IMR-90 (cell line): ENCODE data around the gene B4GALT7. TPM values are rescaled to one million over a fixed set of nuclear protein-coding genes. Genes with fewer than 3 reads are reported as not detected.

Experiments
- ATAC-seq: fragments of 200-7000 bp; cut with Tn5 transposase; 2 replicates; pipeline ENCODE4 v1.9.1; 2020; ENCODE audit warnings: low read depth, mild to moderate bottlenecking, moderate library complexity
- BruUV-seq: library from RNA; stranded (reverse); fragments of 400-500 nt; replicated peaks from 2 replicates; lab custom pipeline; 2021; lab: Mats Ljungman, UMichigan
- CTCF ChIA-PET: fragments of 300-600 bp; formaldehyde crosslinking; extraction: SDS; loops from one replicate; lab custom pipeline; 2021; ENCODE audit warnings: antibody characterized with exemption; lab: Yijun Ruan, JAX
- POLR2A ChIA-PET: fragments of 300-600 bp; sonication (Branson Sonifier 250); formaldehyde crosslinking; loops from one replicate; lab custom pipeline; 2022; ENCODE audit warnings: antibody characterized with exemption; ENCODE audit not compliant: unreplicated experiment; lab: Charles Lee
- DNase-seq: peaks from one replicate; pipeline ENCODE4 v3.0.0; 2013
- H2AFZ ChIP-seq: replicated peaks from 2 replicates; pipeline ENCODE3; 2013; ENCODE audit warnings: low read length, mild to moderate bottlenecking; ENCODE audit not compliant: poor library complexity
- H2AK5ac ChIP-seq: 2 replicates; pipeline ENCODE4 v1.6.1; 2013; ENCODE audit warnings: low read depth, low read length, inconsistent platforms
- H2AK9ac ChIP-seq: replicated peaks from 2 replicates; pipeline ENCODE3; 2013; ENCODE audit warnings: mild to moderate bottlenecking, low read depth, low read length, moderate library complexity; ENCODE audit not compliant: poor library complexity
- H2BK120ac ChIP-seq: 2 replicates; pipeline ENCODE4 v1.6.1; 2013; ENCODE audit warnings: low read depth, low read length, inconsistent platforms
- H2BK15ac ChIP-seq: 3 replicates; pipeline ENCODE4 v1.6.1; 2013; ENCODE audit warnings: low read depth, low read length, inconsistent platforms
- H2BK20ac ChIP-seq: 2 replicates; pipeline ENCODE4 v1.6.1; 2013; ENCODE audit warnings: low read depth, mild to moderate bottlenecking, inconsistent platforms, low read length, moderate library complexity
- H2BK5ac ChIP-seq: 2 replicates; pipeline ENCODE4 v1.6.1; 2013; ENCODE audit warnings: mild to moderate bottlenecking, low read depth, low read length, inconsistent platforms; ENCODE audit not compliant: poor library complexity, severe bottlenecking
- H3K14ac ChIP-seq: replicated peaks from 2 replicates; pipeline ENCODE4 v1.6.1; 2013; ENCODE audit warnings: low read depth, low read length, inconsistent platforms
- H3K18ac ChIP-seq: 2 replicates; pipeline ENCODE4 v1.6.1; 2013; ENCODE audit warnings: low read depth, low read length, control low read depth
- H3K23ac ChIP-seq: 2 replicates; pipeline ENCODE4 v1.6.1; 2013; ENCODE audit warnings: low read depth, low read length, inconsistent platforms
- H3K27ac ChIP-seq: 2 replicates; pipeline ENCODE4 v1.5.1; 2013; ENCODE audit warnings: mild to moderate bottlenecking, control low read depth, low read length; ENCODE audit not compliant: insufficient read depth
- H3K27me3 ChIP-seq: 2 replicates; pipeline ENCODE4 v1.6.1; 2013; ENCODE audit warnings: low read length; ENCODE audit not compliant: control insufficient read depth, insufficient read depth
- H3K36me3 ChIP-seq: 2 replicates; pipeline ENCODE4 v1.6.1; 2013; ENCODE audit warnings: low read length, mixed read lengths; ENCODE audit not compliant: control insufficient read depth, insufficient read depth
- H3K4ac ChIP-seq: 2 replicates; pipeline ENCODE4 v1.6.1; 2013; ENCODE audit warnings: low read depth, low read length, inconsistent platforms
- H3K4me1 ChIP-seq: 2 replicates; pipeline ENCODE4 v1.6.1; 2013; ENCODE audit warnings: low read length, mixed read lengths; ENCODE audit not compliant: control insufficient read depth, insufficient read depth
- H3K4me2 ChIP-seq: 2 replicates; pipeline ENCODE4 v1.6.1; 2013; ENCODE audit warnings: low read depth, mild to moderate bottlenecking, control low read depth, low read length, moderate library complexity
- H3K4me3 ChIP-seq: 2 replicates; pipeline ENCODE4 v1.5.1; 2013; ENCODE audit warnings: low read depth, mild to moderate bottlenecking, control low read depth, low read length, moderate library complexity; ENCODE audit not compliant: insufficient read depth
- H3K56ac ChIP-seq: 2 replicates; pipeline ENCODE4 v1.6.1; 2013; ENCODE audit warnings: low read length, inconsistent platforms; ENCODE audit not compliant: insufficient read depth; ENCODE audit errors: extremely low read depth
- H3K79me1 ChIP-seq, 2 experiments: 2 replicates each; pipeline ENCODE4 v1.6.1; 2013; ENCODE audit warnings: low read length in 2 of 2, inconsistent platforms in 1 of 2, low read depth in 1 of 2
- H3K9ac ChIP-seq: 2 replicates; pipeline ENCODE4 v1.6.1; 2013; ENCODE audit warnings: low read depth, low read length, control low read depth
- H3K9me1 ChIP-seq: 2 replicates; pipeline ENCODE4 v1.6.1; 2013; ENCODE audit warnings: low read length, inconsistent platforms; ENCODE audit not compliant: insufficient read depth
- H3K9me3 ChIP-seq: 2 replicates; pipeline ENCODE4 v1.6.1; 2013; ENCODE audit warnings: low read length; ENCODE audit not compliant: control insufficient read depth, insufficient read depth
- H4K20me1 ChIP-seq: 2 replicates; pipeline ENCODE4 v1.6.1; 2013; ENCODE audit warnings: low read length, inconsistent platforms; ENCODE audit not compliant: insufficient read depth
- H4K5ac ChIP-seq: 2 replicates; pipeline ENCODE4 v1.6.1; 2013; ENCODE audit warnings: mild to moderate bottlenecking, low read depth, low read length, control low read depth
- H4K8ac ChIP-seq, 2 experiments: 2 replicates each; pipeline ENCODE4 v1.6.1; 2013; ENCODE audit warnings: low read depth in 2 of 2, low read length in 2 of 2, control low read depth in 1 of 2, inconsistent platforms in 1 of 2
- H4K91ac ChIP-seq: 2 replicates; pipeline ENCODE4 v1.6.1; 2013; ENCODE audit warnings: low read depth, low read length, inconsistent platforms; ENCODE audit not compliant: insufficient read depth
- BHLHE40 ChIP-seq: fragments of 150-350 bp; IDR thresholded peaks from 2 replicates; pipeline ENCODE4 v1.6.1; 2016; ENCODE audit warnings: mild to moderate bottlenecking, low read depth, low read length
- CEBPB ChIP-seq: IDR thresholded peaks from 2 replicates; pipeline ENCODE4 v1.6.1; 2012; ENCODE audit warnings: low read depth, low read length, improper control_type of control experiment
- CHD1 ChIP-seq: IDR thresholded peaks from 2 replicates; pipeline ENCODE4 v1.6.1; 2012; ENCODE audit warnings: low read depth, low read length, improper control_type of control experiment
- FOS ChIP-seq: fragments of 150-350 bp; IDR thresholded peaks from 2 replicates; pipeline ENCODE4 v1.6.1; 2016; ENCODE audit warnings: low read depth, low read length
- MAFK ChIP-seq: IDR thresholded peaks from 2 replicates; pipeline ENCODE4 v1.6.1; 2012; ENCODE audit warnings: low read depth, low read length, improper control_type of control experiment
- MAZ ChIP-seq: IDR thresholded peaks from 2 replicates; pipeline ENCODE4 v1.6.1; 2012; ENCODE audit warnings: low read depth, mild to moderate bottlenecking, low read length, improper control_type of control experiment, moderate library complexity, borderline replicate concordance
- MXI1 ChIP-seq: IDR thresholded peaks from 2 replicates; pipeline ENCODE4 v1.6.1; 2012; ENCODE audit warnings: low read depth, mild to moderate bottlenecking, low read length, moderate library complexity, borderline replicate concordance
- NFE2L2 ChIP-seq: fragments of 150-350 bp; IDR thresholded peaks from 2 replicates; pipeline ENCODE4 v1.6.1; 2016; ENCODE audit warnings: low read depth, mild to moderate bottlenecking, low read length
- POLR2A ChIP-seq: IDR thresholded peaks from 2 replicates; pipeline ENCODE4 v1.6.1; 2012; ENCODE audit warnings: mild to moderate bottlenecking, low read depth, low read length
- RAD21 ChIP-seq: IDR thresholded peaks from 2 replicates; pipeline ENCODE4 v1.6.1; 2012; ENCODE audit warnings: low read length, improper control_type of control experiment
- RCOR1 ChIP-seq: IDR thresholded peaks from 2 replicates; pipeline ENCODE4 v1.6.1; 2012; ENCODE audit warnings: mild to moderate bottlenecking, low read length, improper control_type of control experiment; ENCODE audit not compliant: insufficient replicate concordance
- RFX5 ChIP-seq: IDR thresholded peaks from 2 replicates; pipeline ENCODE4 v1.8.0; 2012; ENCODE audit warnings: low read depth, mild to moderate bottlenecking, low read length, moderate library complexity
- SMC3 ChIP-seq: fragments of 150-350 bp; IDR thresholded peaks from 2 replicates; pipeline ENCODE4 v1.6.1; 2016; ENCODE audit warnings: low read depth, mild to moderate bottlenecking, antibody characterized with exemption, low read length, moderate library complexity
- WGBS, 2 experiments: methylation state at CpG; one replicate each; pipeline versions ENCODE4 v1.1.5 to v1.1.7; 2013; ENCODE audit warnings: missing lambda C conversion rate in 2 of 2; ENCODE audit not compliant: insufficient read length in 1 of 2; ENCODE audit errors: extremely low coverage in 2 of 2; 5-methylcytosine and 5-hydroxymethylcytosine counted together
- dilution Hi-C: fragments of 300-500 bp; cut with HindIII; formaldehyde crosslinking; loops from one replicate; pipeline ENCODE4 v1.14.3; 2018; ENCODE audit warnings: low sequenced_read_pairs; ENCODE audit not compliant: unreplicated experiment
- in situ Hi-C: fragments of 300-500 bp; cut with MboI; formaldehyde crosslinking; loops from 3 replicates; pipeline ENCODE4 v1.14.3; 2019; ENCODE audit warnings: low sequenced_read_pairs, inconsistent platforms, mixed read lengths
- intact Hi-C: fragments of 100-400 bp; cut with micrococcal nuclease; formaldehyde crosslinking; loops from 2 replicates; pipeline ENCODE4 v1.10.0; 2022
- polyA plus RNA-seq, 3 experiments: library from polyadenylated mRNA; depleted of rRNA; stranded (reverse); fragments of >200 nt; gene quantifications; 2 replicates each; pipeline ENCODE4 v1.2.3, GENCODE V29; 2012; ENCODE audit warnings: low replicate concordance in 1 of 3
- total RNA-seq: library from RNA; depleted of rRNA; stranded (reverse); fragments of >200 nt; gene quantifications from 2 replicates; pipeline ENCODE4 v1.2.3, GENCODE V29; 2012
- TF ChIP-seq, protein P1 (sequence below): fragments of 150-350 bp; IDR thresholded peaks from 2 replicates; pipeline ENCODE4 v1.6.1; 2017; ENCODE audit warnings: mild to moderate bottlenecking, antibody characterized with exemption, low read length, low read depth
- TF ChIP-seq, protein P2 (sequence below): fragments of 150-350 bp; IDR thresholded peaks from 2 replicates; pipeline ENCODE4 v1.6.1; 2016; ENCODE audit warnings: low read depth, mild to moderate bottlenecking, low read length, moderate library complexity, borderline replicate concordance
- TF ChIP-seq, protein P3 (sequence below): conservative IDR thresholded peaks from 2 replicates; pipeline ENCODE4 v1.5.1; 2012; ENCODE audit warnings: mild to moderate bottlenecking, low read depth, low read length, improper control_type of control experiment

Gene B4GALT7
- total and polyA plus RNA-seq, 2 of the 4 experiments (the other 2 are of a cell fraction), result 29.2 to 79.6 TPM

DNA sequence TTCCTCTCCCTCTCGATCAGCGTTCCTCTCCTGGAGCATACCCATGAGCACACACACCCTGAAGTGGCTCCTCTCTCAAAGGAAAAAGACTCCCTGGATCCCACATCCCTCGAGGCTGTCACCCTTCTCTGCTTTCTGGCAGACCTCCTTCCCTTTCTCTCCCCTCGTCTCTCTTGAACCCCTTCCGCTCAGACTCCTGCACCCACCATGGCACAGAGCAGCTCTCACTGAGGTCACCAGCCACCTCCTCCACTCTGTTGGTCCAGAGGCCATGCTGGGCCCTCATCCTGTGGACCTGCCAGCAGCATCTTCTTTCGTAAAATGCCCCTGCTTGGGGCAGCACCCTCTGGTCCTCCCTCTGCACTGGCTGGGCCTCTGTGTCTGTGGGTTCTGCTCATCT, 5.7 kb downstream of the B4GALT7 start:
- Histone ChIP-seq H4K91ac (no peak overlapping the region), H2BK15ac (no peak overlapping the region), H2BK20ac (no peak overlapping the region), H3K4ac (no peak overlapping the region), H3K9ac (no peak overlapping the region), H3K14ac (no peak overlapping the region), H2BK5ac (no peak overlapping the region), H2AFZ (no peak overlapping the region), H3K9me3 (no peaks in the 10 kb centered on the region), H3K4me1 (peaks cover 3% of the 10 kb centered on the region), H3K23ac (no peak overlapping the region), H4K20me1 (peaks cover 5% of the 10 kb centered on the region; the same call in 1 of the 2 replicates), H3K4me2 (no peak overlapping the region), H2AK9ac (no peak overlapping the region), H3K56ac (no peak overlapping the region), H3K9me1 (0 out of 2 replicates have a peak, but pooled peaks cover 3% of the 10 kb centered on the region), H2AK5ac (no peak overlapping the region), H4K8ac (no peak overlapping the region), H3K79me1 (peaks cover 8 to 25% of the 10 kb centered on the region in 2 experiments), H3K4me3 (no peak overlapping the region), H4K5ac (no peak overlapping the region), H3K27me3 (no peaks in the 10 kb centered on the region), H3K18ac (no peak overlapping the region), H2BK120ac (no peak overlapping the region), H3K27ac (no peak overlapping the region), H3K36me3 (peaks cover 27% of the 10 kb centered on the region; the same call in 1 of the 2 replicates)
- ATAC-seq (no peak), DNase-seq (no peak)
- dilution Hi-C loops (no loop called here), in situ Hi-C loops (loop anchor here (10.0 to 25.0 kb wide), 2 partner anchors 457 to 549 kb away; partner anchors contain the start of gene NHP2), intact Hi-C loops (loop anchor here (2.0 to 10.0 kb wide), 2 partner anchors 457 to 559 kb away; no protein-coding TSS in a partner anchor)
- CTCF ChIA-PET, result no interaction called here
- POLR2A ChIA-PET, result no interaction called here
- 91% methylated on average over 4 of the region's 6 CpGs; no CpG with 5 or more reads in 1 of the 2 experiments for WGBS, 2 experiments
- TF ChIP-seq POLR2A, result no peak
- no peak for TF ChIP-seq MAFK
- TF ChIP-seq CHD1, result no peak
- TF ChIP-seq, protein P1, sequence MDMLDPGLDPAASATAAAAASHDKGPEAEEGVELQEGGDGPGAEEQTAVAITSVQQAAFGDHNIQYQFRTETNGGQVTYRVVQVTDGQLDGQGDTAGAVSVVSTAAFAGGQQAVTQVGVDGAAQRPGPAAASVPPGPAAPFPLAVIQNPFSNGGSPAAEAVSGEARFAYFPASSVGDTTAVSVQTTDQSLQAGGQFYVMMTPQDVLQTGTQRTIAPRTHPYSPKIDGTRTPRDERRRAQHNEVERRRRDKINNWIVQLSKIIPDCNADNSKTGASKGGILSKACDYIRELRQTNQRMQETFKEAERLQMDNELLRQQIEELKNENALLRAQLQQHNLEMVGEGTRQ, result no peak
- no peak for TF ChIP-seq SMC3
- no peak for TF ChIP-seq RAD21
- TF ChIP-seq MAZ, result no peak
- TF ChIP-seq MXI1, result no peak
- TF ChIP-seq BHLHE40, result no peak
- TF ChIP-seq, protein P2, sequence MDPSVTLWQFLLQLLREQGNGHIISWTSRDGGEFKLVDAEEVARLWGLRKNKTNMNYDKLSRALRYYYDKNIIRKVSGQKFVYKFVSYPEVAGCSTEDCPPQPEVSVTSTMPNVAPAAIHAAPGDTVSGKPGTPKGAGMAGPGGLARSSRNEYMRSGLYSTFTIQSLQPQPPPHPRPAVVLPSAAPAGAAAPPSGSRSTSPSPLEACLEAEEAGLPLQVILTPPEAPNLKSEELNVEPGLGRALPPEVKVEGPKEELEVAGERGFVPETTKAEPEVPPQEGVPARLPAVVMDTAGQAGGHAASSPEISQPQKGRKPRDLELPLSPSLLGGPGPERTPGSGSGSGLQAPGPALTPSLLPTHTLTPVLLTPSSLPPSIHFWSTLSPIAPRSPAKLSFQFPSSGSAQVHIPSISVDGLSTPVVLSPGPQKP, result no peak
- no peak for TF ChIP-seq CEBPB
- no peak for TF ChIP-seq RCOR1
- no peak for TF ChIP-seq NFE2L2
- TF ChIP-seq, protein P3, sequence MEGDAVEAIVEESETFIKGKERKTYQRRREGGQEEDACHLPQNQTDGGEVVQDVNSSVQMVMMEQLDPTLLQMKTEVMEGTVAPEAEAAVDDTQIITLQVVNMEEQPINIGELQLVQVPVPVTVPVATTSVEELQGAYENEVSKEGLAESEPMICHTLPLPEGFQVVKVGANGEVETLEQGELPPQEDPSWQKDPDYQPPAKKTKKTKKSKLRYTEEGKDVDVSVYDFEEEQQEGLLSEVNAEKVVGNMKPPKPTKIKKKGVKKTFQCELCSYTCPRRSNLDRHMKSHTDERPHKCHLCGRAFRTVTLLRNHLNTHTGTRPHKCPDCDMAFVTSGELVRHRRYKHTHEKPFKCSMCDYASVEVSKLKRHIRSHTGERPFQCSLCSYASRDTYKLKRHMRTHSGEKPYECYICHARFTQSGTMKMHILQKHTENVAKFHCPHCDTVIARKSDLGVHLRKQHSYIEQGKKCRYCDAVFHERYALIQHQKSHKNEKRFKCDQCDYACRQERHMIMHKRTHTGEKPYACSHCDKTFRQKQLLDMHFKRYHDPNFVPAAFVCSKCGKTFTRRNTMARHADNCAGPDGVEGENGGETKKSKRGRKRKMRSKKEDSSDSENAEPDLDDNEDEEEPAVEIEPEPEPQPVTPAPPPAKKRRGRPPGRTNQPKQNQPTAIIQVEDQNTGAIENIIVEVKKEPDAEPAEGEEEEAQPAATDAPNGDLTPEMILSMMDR, result no peak
- no peak for TF ChIP-seq FOS
- TF ChIP-seq RFX5, result no peak
- BruUV-seq, result no TSS peak
